Activated gamma-delta T cell treated with Interleukin-2 at 50 U/mL for 16 hours (primary cell): ENCODE results near the gene PSMD13.
"Not testable (repeated sequence)": the region's sequence is repeated elsewhere in the genome, so short reads cannot be mapped to it uniquely, and the experiment has no call there.

Experiments used
- DNase-seq: peaks from one replicate; pipeline ENCODE4 v3.0.0-alpha.2; 2020

The PSMD13 gene

GRCh38 chr11:236774-237767 lies at the start of gene PSMD13:
TSS of gene PSMD13 (plus strand) at chr11:236976. CDS start at chr11:237050, 74 bp downstream.
- peak; percentile 88 for DNase-seq

GRCh38 chr11:189200-189783 lies 47.5 kb upstream of the PSMD13 start:
- not testable (repeated sequence) for DNase-seq

GRCh38 chr11:189843-190311 lies 46.9 kb upstream of the PSMD13 start:
- peak; percentile 9 for DNase-seq

- not testable (repeated sequence) for DNase-seq
Observed at GRCh38 chr11:190546-190945, 46.2 kb upstream of the PSMD13 start.

GRCh38 chr11:191490-192478 lies 45.0 kb upstream of the PSMD13 start:
- DNase-seq, result peak; percentile 70

GRCh38 chr11:192674-193128 lies 44.1 kb upstream of the PSMD13 start, which contains the start of gene SCGB1C1:
TSS of gene SCGB1C1 (plus strand) at chr11:193078. CDS start at chr11:193100, 22 bp downstream.
- not testable (repeated sequence) for DNase-seq

GRCh38 chr11:193481-193880 lies 43.3 kb upstream of the PSMD13 start:
- DNase-seq, result peak; percentile 3

- no peak for DNase-seq
Observed at GRCh38 chr11:196786-197731, 39.7 kb upstream of the PSMD13 start.

GRCh38 chr11:197741-198235 lies 39.0 kb upstream of the PSMD13 start:
- DNase-seq, result no peak

GRCh38 chr11:198236-198806 lies 38.5 kb upstream of the PSMD13 start:
- no peak for DNase-seq

GRCh38 chr11:199004-199581 lies 37.7 kb upstream of the PSMD13 start:
- no peak for DNase-seq

- no peak for DNase-seq
Observed at GRCh38 chr11:199782-200181, 37.0 kb upstream of the PSMD13 start.

- DNase-seq, result no peak
Observed at GRCh38 chr11:200224-201003, 36.4 kb upstream of the PSMD13 start.

- DNase-seq, result no peak
Observed at GRCh38 chr11:201966-202365, 34.8 kb upstream of the PSMD13 start.

- DNase-seq, result no peak
Observed at GRCh38 chr11:202490-202889, 34.3 kb upstream of the PSMD13 start.

- no peak for DNase-seq
Observed at GRCh38 chr11:203056-203944, 33.5 kb upstream of the PSMD13 start.

GRCh38 chr11:203945-204586 lies 32.7 kb upstream of the PSMD13 start:
- no peak for DNase-seq

GRCh38 chr11:204587-205109 lies 32.1 kb upstream of the PSMD13 start:
- DNase-seq, result no peak
